Measurements from ENCODE around the gene SLC17A9.

DNA sequence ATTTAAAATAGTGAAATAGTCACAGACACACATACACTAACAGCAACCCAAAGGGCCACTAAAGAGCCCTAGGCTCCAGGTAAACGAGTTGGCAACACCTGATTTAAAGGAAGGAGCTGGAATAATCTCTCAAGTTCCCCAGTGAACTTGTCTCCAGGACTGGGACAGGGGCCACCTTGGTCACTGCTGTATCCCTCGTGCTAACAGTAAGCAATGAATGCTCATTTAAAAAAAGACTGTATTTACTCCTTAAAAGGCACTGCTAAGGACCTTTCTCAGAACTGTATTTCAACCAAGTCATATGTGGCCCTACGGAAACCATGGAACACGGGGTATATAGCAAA, 27.5 kb upstream of the SLC17A9 start:
- TF ChIP-seq, protein P1, sequence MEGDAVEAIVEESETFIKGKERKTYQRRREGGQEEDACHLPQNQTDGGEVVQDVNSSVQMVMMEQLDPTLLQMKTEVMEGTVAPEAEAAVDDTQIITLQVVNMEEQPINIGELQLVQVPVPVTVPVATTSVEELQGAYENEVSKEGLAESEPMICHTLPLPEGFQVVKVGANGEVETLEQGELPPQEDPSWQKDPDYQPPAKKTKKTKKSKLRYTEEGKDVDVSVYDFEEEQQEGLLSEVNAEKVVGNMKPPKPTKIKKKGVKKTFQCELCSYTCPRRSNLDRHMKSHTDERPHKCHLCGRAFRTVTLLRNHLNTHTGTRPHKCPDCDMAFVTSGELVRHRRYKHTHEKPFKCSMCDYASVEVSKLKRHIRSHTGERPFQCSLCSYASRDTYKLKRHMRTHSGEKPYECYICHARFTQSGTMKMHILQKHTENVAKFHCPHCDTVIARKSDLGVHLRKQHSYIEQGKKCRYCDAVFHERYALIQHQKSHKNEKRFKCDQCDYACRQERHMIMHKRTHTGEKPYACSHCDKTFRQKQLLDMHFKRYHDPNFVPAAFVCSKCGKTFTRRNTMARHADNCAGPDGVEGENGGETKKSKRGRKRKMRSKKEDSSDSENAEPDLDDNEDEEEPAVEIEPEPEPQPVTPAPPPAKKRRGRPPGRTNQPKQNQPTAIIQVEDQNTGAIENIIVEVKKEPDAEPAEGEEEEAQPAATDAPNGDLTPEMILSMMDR (IDR thresholded peaks at IDR 0.05 in 2 of 3, conservative IDR thresholded peaks at IDR 0.05 in 1 of 3; ENCODE audit: borderline replicate concordance in 1 of 3, insufficient read depth in 1 of 3, low read depth in 2 of 3, low read length in 2 of 3) = no peak
- TF ChIP-seq FOSL1 (IDR thresholded peaks at IDR 0.05; ENCODE audit: low read depth) = no peak
- no peak for TF ChIP-seq EZH2 (IDR thresholded peaks at IDR 0.05)
- TF ChIP-seq, protein P2, sequence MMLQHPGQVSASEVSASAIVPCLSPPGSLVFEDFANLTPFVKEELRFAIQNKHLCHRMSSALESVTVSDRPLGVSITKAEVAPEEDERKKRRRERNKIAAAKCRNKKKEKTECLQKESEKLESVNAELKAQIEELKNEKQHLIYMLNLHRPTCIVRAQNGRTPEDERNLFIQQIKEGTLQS (IDR thresholded peaks at IDR 0.05) = no peak
- no peak for TF ChIP-seq POLR2A (IDR thresholded peaks at IDR 0.05; ENCODE audit: borderline replicate concordance, extremely low read depth, insufficient read depth, insufficient read length)
- TF ChIP-seq, protein P3, sequence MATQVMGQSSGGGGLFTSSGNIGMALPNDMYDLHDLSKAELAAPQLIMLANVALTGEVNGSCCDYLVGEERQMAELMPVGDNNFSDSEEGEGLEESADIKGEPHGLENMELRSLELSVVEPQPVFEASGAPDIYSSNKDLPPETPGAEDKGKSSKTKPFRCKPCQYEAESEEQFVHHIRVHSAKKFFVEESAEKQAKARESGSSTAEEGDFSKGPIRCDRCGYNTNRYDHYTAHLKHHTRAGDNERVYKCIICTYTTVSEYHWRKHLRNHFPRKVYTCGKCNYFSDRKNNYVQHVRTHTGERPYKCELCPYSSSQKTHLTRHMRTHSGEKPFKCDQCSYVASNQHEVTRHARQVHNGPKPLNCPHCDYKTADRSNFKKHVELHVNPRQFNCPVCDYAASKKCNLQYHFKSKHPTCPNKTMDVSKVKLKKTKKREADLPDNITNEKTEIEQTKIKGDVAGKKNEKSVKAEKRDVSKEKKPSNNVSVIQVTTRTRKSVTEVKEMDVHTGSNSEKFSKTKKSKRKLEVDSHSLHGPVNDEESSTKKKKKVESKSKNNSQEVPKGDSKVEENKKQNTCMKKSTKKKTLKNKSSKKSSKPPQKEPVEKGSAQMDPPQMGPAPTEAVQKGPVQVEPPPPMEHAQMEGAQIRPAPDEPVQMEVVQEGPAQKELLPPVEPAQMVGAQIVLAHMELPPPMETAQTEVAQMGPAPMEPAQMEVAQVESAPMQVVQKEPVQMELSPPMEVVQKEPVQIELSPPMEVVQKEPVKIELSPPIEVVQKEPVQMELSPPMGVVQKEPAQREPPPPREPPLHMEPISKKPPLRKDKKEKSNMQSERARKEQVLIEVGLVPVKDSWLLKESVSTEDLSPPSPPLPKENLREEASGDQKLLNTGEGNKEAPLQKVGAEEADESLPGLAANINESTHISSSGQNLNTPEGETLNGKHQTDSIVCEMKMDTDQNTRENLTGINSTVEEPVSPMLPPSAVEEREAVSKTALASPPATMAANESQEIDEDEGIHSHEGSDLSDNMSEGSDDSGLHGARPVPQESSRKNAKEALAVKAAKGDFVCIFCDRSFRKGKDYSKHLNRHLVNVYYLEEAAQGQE (IDR thresholded peaks at IDR 0.05; ENCODE audit: low read depth) = no peak
- TF ChIP-seq YY1 (IDR thresholded peaks at IDR 0.05; ENCODE audit: extremely low read depth, insufficient replicate concordance, low read depth, low read length) = no peak
- no peak for TF ChIP-seq POLR2AphosphoS5 (IDR thresholded peaks at IDR 0.05; ENCODE audit: low read depth, low read length)
- TF ChIP-seq SP1 (IDR thresholded peaks at IDR 0.05; ENCODE audit: low read depth) = no peak
- no peak for TF ChIP-seq ZFX (IDR thresholded peaks at IDR 0.05)
- no peak for TF ChIP-seq EZH2phosphoT487 (IDR thresholded peaks at IDR 0.05; ENCODE audit: borderline replicate concordance)
- no peak for TF ChIP-seq ELF1 (IDR thresholded peaks at IDR 0.05; ENCODE audit: borderline replicate concordance, low read depth)
- TF ChIP-seq, protein P4, sequence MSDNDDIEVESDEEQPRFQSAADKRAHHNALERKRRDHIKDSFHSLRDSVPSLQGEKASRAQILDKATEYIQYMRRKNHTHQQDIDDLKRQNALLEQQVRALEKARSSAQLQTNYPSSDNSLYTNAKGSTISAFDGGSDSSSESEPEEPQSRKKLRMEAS (IDR thresholded peaks at IDR 0.05) = no peak
